ENCODE measurements around the gene AEN.

The AEN gene

DNA sequence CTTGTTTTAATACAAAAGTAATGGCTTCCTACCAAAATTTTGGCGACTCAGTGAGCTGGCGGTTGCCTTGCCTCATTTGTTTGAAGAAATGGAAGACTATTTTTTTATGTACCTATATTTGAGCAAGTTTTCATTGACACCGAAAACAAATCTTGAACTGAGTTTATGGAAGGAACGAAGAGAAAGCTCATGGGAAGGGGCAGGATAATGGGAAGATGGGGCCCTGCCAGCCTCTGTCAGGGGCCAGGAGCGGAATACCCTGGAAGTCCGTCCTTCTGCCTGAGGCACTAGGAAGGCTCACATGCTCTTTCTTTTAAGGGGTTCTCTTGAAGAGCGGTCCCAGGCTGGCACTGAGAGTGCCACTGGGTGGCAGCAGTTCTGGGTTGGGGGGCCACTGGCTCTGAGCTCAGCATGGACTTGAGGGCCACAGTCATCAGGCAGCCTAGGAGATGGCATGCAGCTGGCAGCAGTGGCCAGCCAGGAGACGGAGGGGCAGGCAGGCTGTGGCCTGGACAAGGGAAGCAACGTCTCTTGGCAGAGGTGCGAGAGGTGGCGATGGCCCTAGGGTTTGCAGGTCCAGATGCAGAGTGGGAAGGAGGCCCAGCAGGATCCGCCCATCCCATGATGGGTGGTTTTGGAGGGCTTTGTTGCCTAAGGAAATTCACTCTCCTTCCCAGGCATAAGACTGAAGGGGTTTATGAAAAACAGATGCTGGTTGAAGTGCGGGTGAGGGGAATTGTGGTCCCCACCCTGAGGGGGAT lies 59.3 kb downstream of the AEN start:
- DNase-seq: no peak

- DNase-seq: no peak
Observed at GRCh38 chr15:88681610-88682221, 60.6 kb downstream of the AEN start.
